NK-92 (cell line): ENCODE measurements around the gene CYSLTR1.
"Not testable (repeated sequence)": the region's sequence is repeated elsewhere in the genome, so short reads cannot be mapped to it uniquely, and the experiment has no call there.

Experiments
- DNase-seq: peaks from one replicate; lab custom pipeline; 2025; ENCODE audit not compliant: unreplicated experiment; lab: John Stamatoyannopoulos, UW

The CYSLTR1 gene, protein sequence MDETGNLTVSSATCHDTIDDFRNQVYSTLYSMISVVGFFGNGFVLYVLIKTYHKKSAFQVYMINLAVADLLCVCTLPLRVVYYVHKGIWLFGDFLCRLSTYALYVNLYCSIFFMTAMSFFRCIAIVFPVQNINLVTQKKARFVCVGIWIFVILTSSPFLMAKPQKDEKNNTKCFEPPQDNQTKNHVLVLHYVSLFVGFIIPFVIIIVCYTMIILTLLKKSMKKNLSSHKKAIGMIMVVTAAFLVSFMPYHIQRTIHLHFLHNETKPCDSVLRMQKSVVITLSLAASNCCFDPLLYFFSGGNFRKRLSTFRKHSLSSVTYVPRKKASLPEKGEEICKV

DNA sequence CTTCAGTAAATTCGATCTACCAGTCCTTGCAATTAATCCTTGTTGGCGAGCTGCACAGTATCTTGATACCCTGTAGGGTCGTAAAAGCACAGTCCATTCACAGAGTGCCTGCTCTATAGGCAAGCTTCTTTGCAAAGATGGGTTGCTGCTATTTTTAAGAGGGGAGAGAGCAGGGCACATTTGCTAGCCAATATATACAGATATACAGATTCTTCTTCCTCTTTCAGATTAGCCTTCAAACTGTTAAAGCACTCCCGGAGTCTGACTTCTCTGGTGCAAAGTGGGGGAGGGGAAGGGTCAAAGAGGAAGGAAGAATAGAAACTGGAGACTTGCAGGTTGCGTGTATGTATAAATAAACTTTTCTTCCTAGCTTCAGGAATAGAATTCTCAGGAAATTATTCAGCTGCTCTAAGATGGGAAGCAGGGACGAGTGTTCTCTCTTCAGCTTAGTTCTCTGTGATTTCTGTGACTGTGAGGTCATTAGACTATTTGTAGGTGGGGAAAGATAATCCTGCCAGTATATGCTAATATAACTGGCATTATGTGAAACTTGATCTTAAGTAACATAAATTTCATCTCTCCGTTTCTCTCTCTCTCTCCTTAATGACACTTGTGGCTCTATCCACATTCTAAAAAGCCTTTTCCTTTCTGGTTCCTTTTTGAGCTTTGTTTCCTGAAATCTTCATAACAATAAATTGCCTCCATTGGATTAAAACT, at the start of gene CYSLTR1:
Gene CYSLTR1 (minus strand): TSS at position 242 of the 717 bp plus-strand sequence. CDS start 53,865 bp downstream, outside the sequence.
- DNase-seq: no peak

DNA sequence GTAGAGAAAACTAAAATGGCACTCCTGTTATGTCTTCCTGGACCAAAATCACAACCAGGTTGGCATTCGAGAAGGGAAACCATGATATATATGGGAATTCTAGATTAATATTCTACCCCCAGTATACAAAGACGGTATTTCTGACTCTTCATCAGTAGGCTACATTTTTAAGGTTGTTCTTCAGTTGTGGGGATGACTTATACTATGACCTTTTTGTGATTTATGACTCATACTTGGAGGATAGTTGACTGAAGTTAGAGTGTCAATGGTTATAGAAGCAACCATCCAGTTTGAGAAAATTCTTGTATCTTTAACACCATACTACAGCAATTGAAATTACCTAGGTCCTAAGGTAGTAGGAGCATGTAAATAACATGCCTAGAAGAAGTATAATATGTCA, 49.8 kb upstream of the CYSLTR1 start:
- DNase-seq: no peak

DNA sequence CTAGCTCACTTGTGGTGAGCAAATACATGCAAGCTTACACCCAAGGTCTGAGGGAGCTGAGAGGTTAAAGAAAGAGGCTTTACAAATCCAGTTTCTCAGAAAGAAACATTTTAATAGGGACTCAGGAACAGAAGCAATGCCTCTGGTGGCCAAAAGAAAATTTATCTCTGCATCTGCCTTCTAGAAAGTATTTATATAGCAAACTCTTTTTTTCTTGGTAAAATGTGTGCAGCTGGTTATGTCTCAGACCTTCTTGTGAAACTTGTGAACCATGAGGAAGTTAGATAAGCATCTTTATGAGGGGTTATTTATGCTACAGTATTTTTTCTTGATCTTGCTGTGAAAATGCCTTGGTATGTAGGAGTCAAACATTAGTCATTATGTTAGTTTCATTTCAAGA, 48.5 kb upstream of the CYSLTR1 start:
- no peak for DNase-seq

DNA sequence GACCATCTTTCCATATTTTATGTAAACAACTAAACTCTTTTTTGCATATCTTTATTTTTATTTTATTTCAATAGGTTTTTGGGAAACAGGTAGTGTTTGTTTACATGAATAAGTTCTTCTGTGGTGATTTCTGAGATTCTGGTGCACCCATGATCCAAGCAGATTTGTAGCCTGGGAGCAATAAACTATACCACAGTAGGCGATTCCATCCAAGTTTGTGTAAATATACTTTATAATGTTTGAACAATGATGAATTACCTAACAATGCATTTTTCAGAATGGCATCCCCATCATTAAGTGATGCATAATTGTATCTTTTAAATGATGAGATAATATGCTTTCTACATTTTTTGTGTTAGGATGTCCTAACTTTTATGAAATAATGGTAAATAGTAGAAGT, 39.2 kb upstream of the CYSLTR1 start:
- no peak for DNase-seq

DNA sequence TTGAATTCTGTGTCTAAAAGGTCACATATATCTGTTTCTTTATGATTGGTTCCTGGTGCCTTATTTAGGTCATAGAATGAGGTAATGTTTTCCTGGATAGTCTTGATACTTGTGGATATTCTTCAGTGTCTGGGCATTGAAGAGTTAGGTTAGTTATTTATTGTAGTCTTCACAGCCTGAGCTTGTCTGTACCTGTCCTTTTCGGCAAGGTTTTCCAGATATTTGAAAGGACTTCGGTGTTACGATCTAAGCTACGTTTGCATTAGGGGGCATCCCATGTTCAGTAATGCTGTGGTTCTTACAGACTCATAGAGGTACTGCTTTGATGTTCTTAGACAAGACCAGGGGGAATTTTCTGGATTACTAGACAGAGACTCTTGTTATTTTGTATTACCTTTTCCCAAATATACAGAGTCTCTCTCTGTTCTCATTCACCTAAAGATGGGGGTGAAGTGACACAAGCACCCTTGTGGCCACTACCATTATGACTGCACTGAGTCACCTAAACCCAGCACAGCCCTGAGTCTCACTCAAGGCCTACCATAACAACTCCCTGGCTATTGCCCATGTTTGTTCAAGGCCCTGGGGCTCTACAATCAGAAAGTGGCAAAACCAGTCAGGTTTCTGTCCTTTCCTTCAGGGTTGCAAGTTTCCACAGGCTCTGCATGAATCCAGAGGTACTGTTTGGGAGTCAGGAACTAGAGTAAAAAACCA, 30.1 kb upstream of the CYSLTR1 start:
- DNase-seq: no peak

DNA sequence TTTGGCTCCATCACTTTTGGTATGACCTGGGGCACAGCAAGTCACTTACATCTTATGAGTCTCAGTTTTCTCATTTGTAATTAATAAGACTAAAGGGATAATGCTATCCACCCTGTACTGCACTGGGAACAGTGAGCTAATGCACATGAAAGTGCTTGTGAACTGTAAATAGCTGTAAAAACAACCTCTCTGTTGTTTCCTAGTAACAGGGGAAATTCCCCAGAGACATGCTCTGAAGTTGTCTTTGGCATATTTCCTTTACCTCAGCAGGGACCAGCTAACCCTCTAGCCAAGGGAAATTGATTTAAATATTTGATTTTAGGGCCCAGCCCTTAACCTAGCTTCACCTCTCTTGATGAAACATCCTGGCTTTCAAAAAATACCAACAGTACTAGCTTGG, 6.1 kb upstream of the CYSLTR1 start:
- no peak for DNase-seq

DNA sequence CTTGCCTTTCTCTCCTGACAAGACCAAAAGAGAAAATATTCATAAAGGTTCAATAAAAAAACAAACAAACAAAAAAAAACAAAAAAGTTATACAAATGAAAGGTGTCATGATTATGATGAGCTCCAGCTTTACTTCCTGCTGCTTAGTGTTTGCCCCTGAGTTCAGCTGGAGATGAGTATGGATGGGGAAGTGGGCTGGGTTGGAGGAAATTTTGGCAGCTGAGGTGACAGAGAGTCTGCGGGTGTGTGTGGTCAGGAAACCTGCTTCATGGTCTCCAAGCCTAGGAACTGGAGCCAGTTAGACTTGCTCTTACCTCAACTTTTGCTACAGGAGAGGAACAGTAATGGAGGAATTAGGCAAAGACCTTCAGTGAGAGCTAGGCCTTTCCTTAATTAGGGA, 4.3 kb upstream of the CYSLTR1 start:
- DNase-seq: no peak

DNA sequence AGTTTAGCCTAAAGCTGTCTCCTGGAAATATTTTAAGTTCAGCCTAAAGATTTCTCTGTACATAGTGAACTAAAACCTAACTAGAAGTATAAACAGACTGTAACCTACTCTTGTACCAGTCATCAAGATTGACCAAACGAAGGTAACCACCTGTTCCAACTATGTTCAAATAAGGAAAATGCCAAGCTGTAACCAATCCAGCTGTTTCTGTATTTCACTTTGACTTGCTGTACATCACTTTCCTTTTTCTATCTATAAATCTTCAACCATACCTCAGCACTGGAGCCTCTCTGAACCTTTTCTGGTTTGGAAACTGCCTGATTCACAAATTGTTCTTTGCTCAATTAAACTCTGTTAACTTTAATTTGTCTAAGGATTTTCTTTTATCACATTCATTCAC, 3.1 kb upstream of the CYSLTR1 start:
- DNase-seq: no peak

DNA sequence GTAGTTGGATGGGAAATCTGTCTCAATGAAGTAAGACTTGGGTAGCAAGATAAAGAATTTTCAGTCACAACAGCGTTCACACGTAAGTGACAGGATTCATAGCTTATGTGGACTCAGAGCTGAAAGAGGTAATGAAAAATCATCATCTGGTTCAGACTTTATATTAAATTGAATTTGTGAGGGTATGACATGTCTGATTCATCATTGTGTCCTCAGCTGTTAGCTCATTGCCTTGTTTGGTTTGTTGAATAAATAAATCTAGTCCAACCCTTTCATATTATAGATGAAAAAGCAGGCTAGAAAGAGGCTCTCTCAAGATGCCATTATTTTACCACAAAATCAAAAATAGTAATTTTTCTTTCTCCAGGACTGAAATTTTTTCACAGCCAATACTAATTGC, 2.7 kb upstream of the CYSLTR1 start:
- DNase-seq: no peak

DNA sequence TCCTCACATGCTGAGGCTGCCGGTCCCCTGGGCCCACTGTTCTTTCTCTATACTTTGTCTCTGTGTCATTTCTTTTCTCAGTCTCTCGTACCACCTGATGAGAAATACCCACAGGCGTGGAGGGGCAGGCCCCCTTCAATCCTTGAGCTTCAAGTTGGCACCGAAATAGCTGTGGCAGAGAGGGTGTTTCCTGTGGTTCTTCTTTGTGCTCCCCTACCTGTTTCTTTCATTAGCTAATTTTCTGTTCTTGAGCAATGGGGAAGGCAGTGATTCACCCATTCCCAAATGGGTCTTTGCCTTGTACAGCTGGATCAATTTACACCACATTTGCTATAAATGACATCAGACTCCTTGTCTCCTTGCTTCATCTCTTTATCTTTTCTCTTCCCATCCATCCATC, 2.1 kb upstream of the CYSLTR1 start:
- no peak for DNase-seq

DNA sequence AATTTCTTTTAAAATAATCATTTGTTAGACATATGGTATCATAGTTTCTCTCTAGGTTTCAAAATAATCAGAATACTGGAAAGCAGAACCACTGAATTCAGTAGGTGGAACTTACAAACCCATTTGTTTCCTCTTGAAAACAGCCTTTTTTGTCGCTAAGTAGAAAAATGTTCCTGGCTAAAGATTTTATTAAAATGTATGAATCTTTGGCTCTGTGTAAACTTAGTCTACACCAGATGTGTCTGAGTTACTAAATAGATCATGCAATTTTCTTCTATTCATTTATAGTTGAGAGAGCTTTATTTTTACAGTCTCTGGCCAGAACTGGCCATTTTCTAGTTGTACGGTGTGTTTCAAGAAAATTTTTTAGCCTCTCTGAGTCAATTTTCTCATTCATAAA, 1.0 kb downstream of the CYSLTR1 start:
- no peak for DNase-seq

DNA sequence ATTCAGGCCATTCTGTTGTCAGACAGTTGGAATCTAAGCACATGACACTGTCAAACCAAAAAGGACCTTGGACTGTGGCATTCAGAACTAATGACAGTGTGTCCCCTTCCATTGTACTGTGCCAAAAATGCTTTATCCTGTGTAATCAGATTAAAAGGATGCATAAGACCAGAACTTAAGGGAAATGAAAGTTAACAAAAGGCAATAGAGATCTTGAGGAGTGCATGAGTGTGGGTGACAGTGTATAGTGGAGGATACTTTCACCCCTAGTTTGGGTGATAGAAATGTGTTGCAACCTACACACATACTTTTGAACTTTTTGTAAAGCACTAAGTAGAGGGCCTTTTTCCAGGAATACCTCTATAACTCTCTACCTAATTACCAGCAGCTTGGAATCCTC, 4.5 kb downstream of the CYSLTR1 start:
- DNase-seq: no peak

DNA sequence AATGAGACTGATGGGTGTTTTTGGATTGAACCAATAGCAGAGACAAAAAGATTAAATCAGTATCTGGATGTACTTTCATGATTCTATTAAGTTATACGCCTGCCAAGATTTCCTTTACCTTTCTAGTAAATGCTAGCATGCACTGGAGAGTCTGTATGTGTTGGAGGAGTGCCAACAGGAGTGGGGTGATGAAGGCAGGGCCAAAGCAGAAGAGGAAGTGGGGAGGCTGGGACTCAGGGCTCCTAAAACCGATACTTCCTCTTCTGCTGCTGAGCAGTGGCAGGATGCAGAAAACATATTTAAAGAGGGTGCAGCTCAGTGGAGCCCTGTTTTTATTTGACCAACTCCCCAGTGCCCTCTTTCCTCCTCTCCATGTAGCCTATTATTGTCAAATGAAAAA, 5.6 kb downstream of the CYSLTR1 start:
- no peak for DNase-seq

DNA sequence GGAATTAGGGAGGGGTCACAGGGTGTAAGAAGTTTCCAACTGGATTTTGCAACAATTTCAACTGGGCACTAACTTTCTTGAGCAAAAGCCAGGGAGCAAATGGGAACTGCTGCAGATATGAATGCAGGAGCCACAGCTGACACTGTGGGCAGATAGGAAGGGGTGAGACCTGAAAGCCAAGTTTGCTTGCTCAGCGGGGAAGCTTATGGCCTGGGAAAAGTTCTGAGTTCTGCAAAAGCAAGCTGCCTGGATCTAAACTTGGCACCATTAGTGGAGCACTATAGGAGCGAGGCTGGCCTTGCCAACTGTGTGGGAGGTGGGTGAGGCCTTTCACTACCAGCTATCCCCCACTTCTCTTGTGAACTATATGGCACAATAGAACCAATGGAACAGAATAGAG, 11.1 kb downstream of the CYSLTR1 start:
- DNase-seq: no peak

DNA sequence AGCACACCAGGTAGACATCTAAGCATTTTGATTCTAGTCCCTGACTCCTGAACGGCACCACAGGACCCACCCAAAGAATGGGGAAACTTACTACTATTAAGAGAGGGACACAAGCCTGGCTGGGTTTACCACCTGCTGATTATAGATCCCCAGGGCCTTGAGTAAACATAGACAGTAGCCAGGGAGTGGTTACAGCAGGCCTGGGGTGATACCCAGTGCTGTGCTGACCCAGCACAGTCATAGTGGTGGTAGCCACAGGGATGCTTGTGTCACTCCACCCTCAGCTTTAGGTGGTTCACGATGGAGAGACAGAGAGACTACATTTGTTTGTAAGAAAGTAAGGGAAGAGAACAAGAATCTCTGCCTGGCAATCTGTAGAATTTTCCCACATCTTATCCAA, 11.7 kb downstream of the CYSLTR1 start:
- DNase-seq: no peak

DNA sequence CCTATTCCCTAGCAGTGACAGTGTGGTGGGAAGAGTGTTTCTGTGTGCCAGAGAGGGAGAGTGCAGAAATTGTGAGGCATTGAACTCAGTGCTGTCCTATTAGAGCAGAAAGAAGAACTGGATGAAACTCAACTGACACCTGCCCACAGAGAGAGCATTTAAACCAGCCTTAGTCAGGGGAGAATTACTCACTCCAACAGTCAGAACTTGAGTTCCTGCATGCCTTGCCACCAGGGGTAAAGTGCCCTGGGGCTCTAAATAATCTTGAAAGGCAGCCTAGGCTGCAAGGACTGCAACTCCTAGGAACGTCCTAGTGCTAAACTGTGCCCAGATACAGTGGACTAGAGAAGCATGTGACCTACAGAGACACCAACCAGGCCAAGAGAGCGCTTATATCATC, 12.8 kb downstream of the CYSLTR1 start:
- no peak for DNase-seq

DNA sequence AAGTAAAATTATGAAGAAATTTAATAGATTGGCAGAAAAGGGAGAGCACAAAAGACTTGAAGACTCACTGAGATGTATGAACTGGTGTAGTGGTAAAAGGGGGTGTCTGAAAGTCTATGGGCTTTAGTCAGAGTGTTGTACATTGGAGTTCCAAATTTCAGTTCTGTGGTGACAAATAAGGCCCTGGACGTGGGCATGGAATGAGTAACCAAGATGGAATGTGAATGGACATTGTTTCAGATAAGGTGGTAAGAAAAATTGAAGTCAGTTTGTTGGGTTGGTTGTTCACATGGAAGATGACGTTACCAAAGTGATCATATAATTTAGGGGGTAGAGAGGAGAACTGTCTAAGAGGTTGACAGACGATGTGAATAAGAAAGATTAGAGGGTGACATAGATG, 13.9 kb downstream of the CYSLTR1 start:
- DNase-seq: no peak

DNA sequence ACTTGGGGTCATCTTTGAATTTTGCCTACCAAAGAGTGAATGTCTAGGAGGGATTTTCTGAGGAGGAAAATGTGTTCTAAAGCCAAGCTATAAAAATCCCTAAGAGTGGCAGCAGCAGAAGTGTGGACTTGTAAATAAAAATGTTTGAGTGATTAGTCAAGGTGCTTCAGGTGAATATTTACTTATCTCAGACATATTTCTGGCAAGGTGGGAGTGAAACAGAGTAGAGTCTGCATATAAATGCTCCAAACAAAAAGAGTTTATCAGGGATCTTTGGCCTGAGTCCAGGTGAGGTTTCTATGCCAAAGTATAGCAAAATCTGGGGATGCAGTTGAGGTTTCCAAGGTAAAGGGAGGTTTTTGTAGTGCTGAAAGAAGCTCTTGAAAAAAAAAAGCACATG, 19.7 kb downstream of the CYSLTR1 start:
- DNase-seq: no peak

DNA sequence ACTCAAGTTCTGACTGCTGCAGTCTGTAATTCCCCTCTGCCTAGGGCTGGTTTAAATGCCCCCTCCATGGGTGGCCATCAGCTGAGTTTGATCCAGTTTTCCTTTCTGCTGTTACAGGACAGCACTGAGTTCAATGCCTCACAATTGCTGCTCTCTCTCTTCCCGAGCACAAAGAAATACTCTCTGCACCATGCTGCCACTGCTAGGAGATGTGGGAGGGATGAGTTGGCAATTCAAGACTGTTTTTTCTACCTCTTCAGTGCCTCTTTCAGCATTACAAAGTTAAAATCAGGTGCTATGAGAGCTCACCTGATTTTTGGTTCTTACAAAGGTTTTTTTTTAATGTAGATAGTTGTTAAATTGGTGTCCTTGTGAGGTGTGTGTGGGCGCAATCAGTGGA, 24.3 kb downstream of the CYSLTR1 start:
- DNase-seq: no peak

DNA sequence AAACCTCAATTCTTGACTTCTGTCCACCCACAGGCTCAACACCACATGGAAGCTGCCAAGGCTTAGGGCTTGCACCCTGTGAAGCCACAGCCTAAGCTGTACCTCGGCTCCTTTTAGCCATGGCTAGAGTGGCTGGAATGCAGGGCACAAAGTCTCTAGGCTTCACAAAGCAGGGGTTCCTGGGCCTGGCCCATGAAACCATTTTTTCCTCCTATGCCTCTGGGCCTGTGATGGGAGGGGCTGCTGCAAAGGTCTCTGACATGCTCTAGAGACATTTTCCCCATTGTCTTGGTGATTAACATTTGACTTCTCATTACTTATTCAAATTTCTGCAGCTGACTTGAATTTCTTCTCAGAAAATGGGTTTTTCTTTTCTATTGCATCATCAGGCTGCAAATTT, 26.5 kb downstream of the CYSLTR1 start:
- not testable (repeated sequence) for DNase-seq

DNA sequence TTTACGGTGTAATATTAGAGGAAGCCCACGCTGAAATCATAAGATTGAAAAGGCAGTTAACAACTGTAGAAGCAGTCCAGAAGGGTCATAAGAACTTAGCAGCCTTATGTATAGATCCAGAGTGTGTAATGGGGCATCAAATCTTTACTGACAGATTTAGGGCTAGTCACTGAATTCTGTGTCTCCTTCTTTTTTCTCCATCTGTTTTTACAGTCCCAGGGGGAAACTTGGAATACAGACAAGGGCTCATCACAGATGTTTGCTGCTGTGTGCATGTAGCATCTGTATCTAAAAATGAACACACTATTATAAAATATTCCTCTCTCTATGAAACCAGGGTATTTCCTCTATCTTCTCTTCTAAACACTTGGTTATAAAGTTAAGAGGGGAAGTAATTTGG, 43.9 kb downstream of the CYSLTR1 start:
- no peak for DNase-seq

DNA sequence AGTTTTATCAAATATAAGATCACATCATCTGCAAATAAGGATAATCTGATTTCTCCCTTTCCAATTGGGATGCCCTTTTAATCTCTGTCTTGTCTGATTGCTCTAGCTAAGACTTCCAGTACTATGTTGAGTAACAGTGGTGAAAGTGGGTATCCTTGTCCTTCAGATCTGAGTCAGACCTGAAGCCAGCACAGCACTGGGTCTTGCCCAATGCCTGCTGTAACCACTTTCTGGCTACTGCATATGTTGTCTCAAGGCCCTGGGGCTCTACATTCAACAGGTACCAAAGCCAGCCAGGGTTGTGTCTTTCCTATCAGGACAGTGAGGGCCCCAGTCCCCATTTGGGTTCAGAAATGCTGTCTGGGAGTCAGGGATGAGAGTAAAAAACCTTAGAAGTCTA, 90.3 kb downstream of the CYSLTR1 start:
- no peak for DNase-seq
